Breast epithelium (tissue), 3 donors: Measurements from ENCODE around the gene GALNT16.

Source experiments
- POLR2A ChIP-seq: fragments of 450-650 bp; IDR thresholded peaks from one replicate; pipeline ENCODE4 v1.6.1; 2016; ENCODE audit warnings: antibody characterized with exemption, mild to moderate bottlenecking, moderate library complexity
- POLR2AphosphoS5 ChIP-seq, 3 donors: sonication (generic); formaldehyde crosslinking; IDR thresholded peaks; one replicate each; pipeline ENCODE4 v1.6.1; 2017; ENCODE audit warnings: antibody characterized with exemption in 3 of 3
- TF ChIP-seq, protein P1 (sequence below), 3 donors: fragments of 450-650 bp; IDR thresholded peaks; one replicate each; pipeline ENCODE4 v1.5.1; 2016 to 2017; ENCODE audit warnings: antibody characterized with exemption in 3 of 3, mild to moderate bottlenecking in 3 of 3, moderate library complexity in 3 of 3

DNA sequence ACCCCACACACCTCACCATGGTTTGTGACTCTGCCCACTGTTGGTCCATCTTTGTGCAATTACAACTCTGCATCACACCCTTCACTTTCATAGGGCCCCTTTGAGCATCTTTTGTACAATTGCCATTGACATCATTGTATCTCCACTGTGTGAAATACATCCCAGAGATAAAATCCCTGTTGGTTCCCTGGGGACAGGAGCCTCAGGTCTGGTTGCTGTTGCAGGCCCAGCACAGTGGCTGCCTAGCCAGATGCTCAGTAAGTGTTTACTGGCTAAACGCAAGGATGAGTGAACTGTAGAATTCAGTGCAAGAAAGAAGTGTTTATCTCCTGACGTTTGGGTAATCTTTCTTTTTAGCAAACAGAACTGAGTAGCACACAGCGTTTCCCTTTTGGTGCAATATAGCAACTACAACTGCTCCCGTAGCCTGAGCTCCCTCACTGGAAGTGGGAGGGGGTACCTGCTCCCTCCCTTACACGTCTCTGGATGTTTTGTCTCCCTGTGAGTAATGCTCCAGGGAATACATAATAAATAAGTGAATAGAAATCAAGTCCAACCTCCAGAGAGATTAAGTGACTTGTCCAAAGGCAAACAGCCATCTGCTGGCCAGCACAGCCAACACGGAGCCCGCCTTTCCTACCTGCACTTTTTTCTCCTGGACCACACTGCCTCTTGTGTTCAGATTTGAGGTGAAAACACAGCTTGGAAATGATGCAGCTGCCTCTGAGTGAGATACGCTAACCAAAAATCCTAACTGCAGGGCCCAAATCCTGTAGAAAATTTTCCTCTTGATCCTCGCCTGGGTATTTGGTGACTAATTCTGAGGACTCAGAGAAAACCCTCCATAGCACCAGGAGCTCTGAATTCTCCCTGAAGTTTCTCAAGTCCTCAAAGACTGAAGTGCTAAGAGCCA lies 27.4 kb downstream of the GALNT16 start:
- TF ChIP-seq POLR2A (no peak), POLR2AphosphoS5 (IDR thresholded peaks at IDR 0.05) (no peak)
- TF ChIP-seq, protein P1, sequence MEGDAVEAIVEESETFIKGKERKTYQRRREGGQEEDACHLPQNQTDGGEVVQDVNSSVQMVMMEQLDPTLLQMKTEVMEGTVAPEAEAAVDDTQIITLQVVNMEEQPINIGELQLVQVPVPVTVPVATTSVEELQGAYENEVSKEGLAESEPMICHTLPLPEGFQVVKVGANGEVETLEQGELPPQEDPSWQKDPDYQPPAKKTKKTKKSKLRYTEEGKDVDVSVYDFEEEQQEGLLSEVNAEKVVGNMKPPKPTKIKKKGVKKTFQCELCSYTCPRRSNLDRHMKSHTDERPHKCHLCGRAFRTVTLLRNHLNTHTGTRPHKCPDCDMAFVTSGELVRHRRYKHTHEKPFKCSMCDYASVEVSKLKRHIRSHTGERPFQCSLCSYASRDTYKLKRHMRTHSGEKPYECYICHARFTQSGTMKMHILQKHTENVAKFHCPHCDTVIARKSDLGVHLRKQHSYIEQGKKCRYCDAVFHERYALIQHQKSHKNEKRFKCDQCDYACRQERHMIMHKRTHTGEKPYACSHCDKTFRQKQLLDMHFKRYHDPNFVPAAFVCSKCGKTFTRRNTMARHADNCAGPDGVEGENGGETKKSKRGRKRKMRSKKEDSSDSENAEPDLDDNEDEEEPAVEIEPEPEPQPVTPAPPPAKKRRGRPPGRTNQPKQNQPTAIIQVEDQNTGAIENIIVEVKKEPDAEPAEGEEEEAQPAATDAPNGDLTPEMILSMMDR (IDR thresholded peaks at IDR 0.05): no peak
